ENCODE data around the gene EVA1B.

Gene EVA1B

DNA sequence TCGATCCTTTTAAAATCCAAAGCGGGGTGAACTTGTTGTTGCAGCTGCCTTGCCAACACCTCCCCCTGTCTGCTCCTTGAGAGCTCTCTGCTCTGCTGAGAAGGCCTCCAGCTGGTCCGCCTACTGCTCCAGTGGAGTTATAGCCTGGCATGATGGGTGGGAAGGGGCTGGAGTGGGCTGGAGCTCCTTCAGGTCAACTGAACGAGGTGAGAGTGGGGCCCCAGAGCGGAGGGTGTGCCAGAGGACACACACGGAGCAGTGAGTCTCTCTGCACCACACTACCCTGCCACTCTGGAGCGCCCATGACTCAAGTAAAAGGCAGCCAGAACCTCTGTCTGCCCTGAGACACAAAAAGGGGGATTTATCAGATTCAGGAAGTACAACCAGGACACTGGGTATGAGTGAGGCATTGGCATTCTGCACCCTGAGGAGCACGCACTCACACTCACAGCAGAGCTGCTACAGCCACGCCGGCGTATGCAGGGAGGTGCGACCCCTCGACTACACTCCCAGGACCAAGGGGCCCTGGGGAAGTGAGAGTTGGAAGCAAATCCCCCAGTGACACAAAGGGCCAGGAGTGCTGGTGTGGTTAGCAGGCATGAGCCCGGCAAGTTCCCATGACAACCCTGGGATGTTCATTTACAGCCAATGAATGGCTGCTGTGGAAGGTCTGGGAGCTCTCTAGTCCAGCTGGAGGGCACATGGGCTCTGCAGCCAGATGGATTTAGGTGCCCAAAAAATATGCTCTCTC lies 28.0 kb upstream of the EVA1B start:
- peaks cover 35 to 77% of the 10 kb centered on the region in 2 donors for H3K36me3 ChIP-seq (replicated peaks in 1 of 2; ENCODE audit: control insufficient read depth in 2 of 2, insufficient read depth in 2 of 2, low read length in 2 of 2)
- peaks cover 0 to 1% of the 10 kb centered on the region in 2 donors for H3K9me3 ChIP-seq (replicated peaks in 1 of 2; ENCODE audit: control insufficient read depth in 2 of 2, insufficient read depth in 1 of 2, low read depth in 1 of 2, low read length in 2 of 2)
- peak overlapping the region; percentile 59 for H2BK12ac ChIP-seq (ENCODE audit: low read length)
- H3K9ac ChIP-seq (ENCODE audit: low read depth, low read length, poor library complexity) = peak overlapping the region; percentile 54
- peak overlapping the region; percentile 64 for H2AFZ ChIP-seq (ENCODE audit: low read length)
- H3K4me2 ChIP-seq (ENCODE audit: insufficient read depth, low read length, poor library complexity, severe bottlenecking) = peak overlapping the region; percentile 32
- DNase-seq (ENCODE audit: low spot score) = peak; percentile 83
- H3K4me1 ChIP-seq (ENCODE audit: control insufficient read depth in 2 of 2, insufficient read depth in 1 of 2, low read depth in 1 of 2, low read length in 2 of 2) = peaks cover 26 to 29% of the 10 kb centered on the region in 2 donors
- peak overlapping the region; percentile 63 for H2BK15ac ChIP-seq (ENCODE audit: low read length)
- peak overlapping the region; percentile 21 for H3K23ac ChIP-seq (ENCODE audit: low read depth, low read length, poor library complexity)
- H2BK5ac ChIP-seq (ENCODE audit: low read length) = no peak overlapping the region
- no peak overlapping the region for H4K8ac ChIP-seq (ENCODE audit: low read depth, low read length)
- no peak overlapping the region for H2BK120ac ChIP-seq (ENCODE audit: low read depth, low read length)
- H3K4me3 ChIP-seq (ENCODE audit: low read length in 2 of 2) = no peak overlapping the region
- H2AK5ac ChIP-seq (ENCODE audit: low read depth, low read length) = peak overlapping the region; percentile 49
- H3K27ac ChIP-seq (replicated peaks; ENCODE audit: low read length) = peak overlapping the region; percentile 67
- WGBS, 2 donors (ENCODE audit: extremely low coverage in 2 of 2, insufficient read length in 2 of 2, insufficient replicate concordance in 1 of 2) = no CpG with 5 or more reads among the region's 14 CpGs
- no peaks in the 10 kb centered on the region for H3K79me1 ChIP-seq (ENCODE audit: low read depth, low read length)
- peak overlapping the region; percentile 82 for H3K18ac ChIP-seq (ENCODE audit: low read length)
- no peak overlapping the region for H3K14ac ChIP-seq (ENCODE audit: low read length)
- no peaks in the 10 kb centered on the region for H3K27me3 ChIP-seq (ENCODE audit: control insufficient read depth in 3 of 3, insufficient read depth in 3 of 3, low read depth in 1 of 3, low read length in 3 of 3)
- peak overlapping the region; percentile 90 for H3K4ac ChIP-seq (ENCODE audit: low read length)
- no peak overlapping the region for H4K91ac ChIP-seq (ENCODE audit: low read depth, low read length, poor library complexity)

DNA sequence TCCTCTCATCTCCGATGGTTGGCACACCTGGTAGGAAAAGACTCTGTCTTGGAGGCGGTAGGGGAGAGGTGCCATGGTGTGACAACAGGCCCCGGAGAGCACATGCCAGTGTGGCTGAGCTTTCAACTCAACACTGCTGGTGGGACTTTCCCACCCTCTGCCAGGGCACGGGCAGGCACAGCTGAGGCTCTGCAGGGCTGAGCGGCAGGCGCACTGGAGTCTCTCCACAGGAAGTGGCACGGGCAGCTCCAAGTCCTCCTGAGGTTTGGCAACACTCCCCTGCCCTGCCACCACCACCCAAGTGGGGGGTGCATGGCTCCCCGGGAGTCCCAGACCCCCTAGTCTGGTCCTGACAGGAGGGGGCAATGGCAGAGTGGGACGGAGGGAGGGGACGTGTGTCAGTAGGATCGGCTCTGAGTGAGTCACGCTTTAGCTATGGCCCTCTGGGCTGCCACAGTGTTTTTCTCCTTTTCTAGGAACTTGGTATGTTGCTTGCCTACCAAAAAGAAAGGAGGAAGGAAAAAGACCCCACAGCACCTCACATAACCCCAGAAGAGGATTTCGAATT lies 27.3 kb upstream of the EVA1B start:
- Histone ChIP-seq H2BK12ac (ENCODE audit: low read length) (no peak overlapping the region), H3K36me3 (replicated peaks in 1 of 2; ENCODE audit: control insufficient read depth in 2 of 2, insufficient read depth in 2 of 2, low read length in 2 of 2) (peaks cover 36 to 77% of the 10 kb centered on the region in 2 donors), H3K27ac (replicated peaks; ENCODE audit: low read length) (peak overlapping the region; percentile 67), H2BK120ac (ENCODE audit: low read depth, low read length) (peak overlapping the region; percentile 77), H3K4me2 (ENCODE audit: insufficient read depth, low read length, poor library complexity, severe bottlenecking) (no peak overlapping the region), H2AK5ac (ENCODE audit: low read depth, low read length) (no peak overlapping the region), H3K9me3 (replicated peaks in 1 of 2; ENCODE audit: control insufficient read depth in 2 of 2, insufficient read depth in 1 of 2, low read depth in 1 of 2, low read length in 2 of 2) (peaks cover 0 to 1% of the 10 kb centered on the region in 2 donors), H3K9ac (ENCODE audit: low read depth, low read length, poor library complexity) (peak overlapping the region; percentile 32), H3K4me3 (ENCODE audit: low read length in 2 of 2) (no peak overlapping the region), H4K8ac (ENCODE audit: low read depth, low read length) (no peak overlapping the region), H2BK15ac (ENCODE audit: low read length) (no peak overlapping the region), H3K23ac (ENCODE audit: low read depth, low read length, poor library complexity) (no peak overlapping the region), H3K4ac (ENCODE audit: low read length) (no peak overlapping the region), H3K79me1 (ENCODE audit: low read depth, low read length) (no peaks in the 10 kb centered on the region), H4K91ac (ENCODE audit: low read depth, low read length, poor library complexity) (no peak overlapping the region), H3K4me1 (ENCODE audit: control insufficient read depth in 2 of 2, insufficient read depth in 1 of 2, low read depth in 1 of 2, low read length in 2 of 2) (peaks cover 26 to 29% of the 10 kb centered on the region in 2 donors), H2BK5ac (ENCODE audit: low read length) (no peak overlapping the region), H3K27me3 (ENCODE audit: control insufficient read depth in 3 of 3, insufficient read depth in 3 of 3, low read depth in 1 of 3, low read length in 3 of 3) (no peaks in the 10 kb centered on the region), H2AFZ (ENCODE audit: low read length) (no peak overlapping the region), H3K18ac (ENCODE audit: low read length) (peak overlapping the region; percentile 86), H3K14ac (ENCODE audit: low read length) (peak overlapping the region; percentile 39)
- DNase-seq (ENCODE audit: low spot score) = no peak
- WGBS, 2 donors (ENCODE audit: extremely low coverage in 2 of 2, insufficient read length in 2 of 2, insufficient replicate concordance in 1 of 2) = no CpG with 5 or more reads among the region's 13 CpGs

DNA sequence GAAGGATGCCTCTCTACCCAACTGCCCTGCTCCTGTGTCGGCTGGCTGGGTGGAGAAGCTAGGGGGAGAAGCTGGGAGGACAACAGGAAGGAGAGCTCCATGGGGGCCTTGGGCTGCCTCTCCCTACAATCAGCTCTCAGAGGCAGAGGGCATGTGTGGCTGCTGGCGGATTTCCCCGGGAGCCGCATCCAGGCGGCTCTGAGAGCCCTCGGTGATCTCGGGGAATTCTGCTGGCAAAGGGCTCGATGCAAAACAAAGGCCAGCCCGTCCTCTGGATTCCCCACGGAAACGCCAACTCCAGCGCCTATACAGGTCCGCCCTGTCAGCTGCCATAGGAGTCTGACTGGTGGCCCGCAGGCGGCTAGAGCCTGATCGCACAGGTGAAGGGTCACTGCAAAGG lies 26.4 kb upstream of the EVA1B start:
- H3K27ac ChIP-seq (replicated peaks; ENCODE audit: low read length) = no peak overlapping the region

DNA sequence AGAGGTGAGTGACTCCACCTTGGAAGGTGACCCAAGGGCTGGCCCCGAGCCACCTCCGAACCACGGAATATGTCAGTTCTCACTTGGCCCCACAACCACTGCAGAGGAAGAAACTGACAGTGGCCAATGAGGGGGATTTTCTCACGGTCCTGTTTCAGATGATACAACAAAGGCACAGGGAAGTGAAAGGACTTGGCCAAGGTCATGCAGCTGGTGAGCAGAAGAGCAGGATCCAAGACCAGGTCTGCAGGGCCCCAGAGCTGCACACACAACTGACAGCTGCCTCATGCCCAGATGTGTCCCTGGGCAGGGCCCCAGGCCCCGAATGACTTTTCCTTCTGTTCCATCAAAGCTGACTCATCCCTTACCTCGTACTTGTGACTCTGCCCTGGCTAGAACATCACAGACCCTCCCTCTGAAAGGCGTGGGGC lies 25.8 kb upstream of the EVA1B start:
- DNase-seq (ENCODE audit: low spot score) = no peak
- Histone ChIP-seq H3K27ac (replicated peaks; ENCODE audit: low read length) (no peak overlapping the region), H2BK5ac (ENCODE audit: low read length) (peak overlapping the region; percentile 5), H2AK5ac (ENCODE audit: low read depth, low read length) (peak overlapping the region; percentile 80), H3K23ac (ENCODE audit: low read depth, low read length, poor library complexity) (no peak overlapping the region), H3K79me1 (ENCODE audit: low read depth, low read length) (peaks cover under 1% of the 10 kb centered on the region), H2BK120ac (ENCODE audit: low read depth, low read length) (no peak overlapping the region), H3K18ac (ENCODE audit: low read length) (no peak overlapping the region), H3K14ac (ENCODE audit: low read length) (no peak overlapping the region), H3K4ac (ENCODE audit: low read length) (no peak overlapping the region), H3K36me3 (replicated peaks in 1 of 2; ENCODE audit: control insufficient read depth in 2 of 2, insufficient read depth in 2 of 2, low read length in 2 of 2) (peaks cover 39 to 76% of the 10 kb centered on the region in 2 donors), H3K9ac (ENCODE audit: low read depth, low read length, poor library complexity) (peak overlapping the region; percentile 27), H4K8ac (ENCODE audit: low read depth, low read length) (no peak overlapping the region), H2BK12ac (ENCODE audit: low read length) (peak overlapping the region; percentile 31), H2AFZ (ENCODE audit: low read length) (no peak overlapping the region), H3K9me3 (replicated peaks in 1 of 2; ENCODE audit: control insufficient read depth in 2 of 2, insufficient read depth in 1 of 2, low read depth in 1 of 2, low read length in 2 of 2) (peaks cover 0 to 1% of the 10 kb centered on the region in 2 donors), H3K4me3 (ENCODE audit: low read length in 2 of 2) (no peak overlapping the region), H2BK15ac (ENCODE audit: low read length) (no peak overlapping the region), H3K4me1 (ENCODE audit: control insufficient read depth in 2 of 2, insufficient read depth in 1 of 2, low read depth in 1 of 2, low read length in 2 of 2) (peaks cover 26 to 29% of the 10 kb centered on the region in 2 donors), H4K91ac (ENCODE audit: low read depth, low read length, poor library complexity) (no peak overlapping the region), H3K4me2 (ENCODE audit: insufficient read depth, low read length, poor library complexity, severe bottlenecking) (no peak overlapping the region), H3K27me3 (ENCODE audit: control insufficient read depth in 3 of 3, insufficient read depth in 3 of 3, low read depth in 1 of 3, low read length in 3 of 3) (no peaks in the 10 kb centered on the region)
- WGBS, 2 donors (ENCODE audit: extremely low coverage in 2 of 2, insufficient read length in 2 of 2, insufficient replicate concordance in 1 of 2) = no CpG with 5 or more reads among the region's 7 CpGs

More for the DNA sequence above, 26.4 kb upstream of the EVA1B start:
- H2BK120ac ChIP-seq (ENCODE audit: low read depth, low read length) = peak overlapping the region; percentile 3
- DNase-seq (ENCODE audit: low spot score) = no peak
- no peak overlapping the region for H2BK15ac ChIP-seq (ENCODE audit: low read length)
- peaks cover 26 to 29% of the 10 kb centered on the region in 2 donors for H3K4me1 ChIP-seq (ENCODE audit: control insufficient read depth in 2 of 2, insufficient read depth in 1 of 2, low read depth in 1 of 2, low read length in 2 of 2)
- H2AK5ac ChIP-seq (ENCODE audit: low read depth, low read length) = peak overlapping the region; percentile 93
- H3K4ac ChIP-seq (ENCODE audit: low read length) = no peak overlapping the region
- H4K8ac ChIP-seq (ENCODE audit: low read depth, low read length) = no peak overlapping the region
- H4K91ac ChIP-seq (ENCODE audit: low read depth, low read length, poor library complexity) = peak overlapping the region; percentile 25
- WGBS, 2 donors (ENCODE audit: extremely low coverage in 2 of 2, insufficient read length in 2 of 2, insufficient replicate concordance in 1 of 2) = no CpG with 5 or more reads among the region's 16 CpGs
- H3K4me3 ChIP-seq (ENCODE audit: low read length in 2 of 2) = no peak overlapping the region
- no peak overlapping the region for H3K23ac ChIP-seq (ENCODE audit: low read depth, low read length, poor library complexity)
- H3K14ac ChIP-seq (ENCODE audit: low read length) = peak overlapping the region; percentile 58
- H3K9me3 ChIP-seq (replicated peaks in 1 of 2; ENCODE audit: control insufficient read depth in 2 of 2, insufficient read depth in 1 of 2, low read depth in 1 of 2, low read length in 2 of 2) = peaks cover 0 to 1% of the 10 kb centered on the region in 2 donors
- H2BK12ac ChIP-seq (ENCODE audit: low read length) = no peak overlapping the region
- H3K18ac ChIP-seq (ENCODE audit: low read length) = peak overlapping the region; percentile 46
- H3K36me3 ChIP-seq (replicated peaks in 1 of 2; ENCODE audit: control insufficient read depth in 2 of 2, insufficient read depth in 2 of 2, low read length in 2 of 2) = peaks cover 39 to 76% of the 10 kb centered on the region in 2 donors
- H2BK5ac ChIP-seq (ENCODE audit: low read length) = peak overlapping the region; percentile 5
- H3K79me1 ChIP-seq (ENCODE audit: low read depth, low read length) = no peaks in the 10 kb centered on the region
- no peak overlapping the region for H2AFZ ChIP-seq (ENCODE audit: low read length)
- H3K9ac ChIP-seq (ENCODE audit: low read depth, low read length, poor library complexity) = peak overlapping the region; percentile 27
- no peaks in the 10 kb centered on the region for H3K27me3 ChIP-seq (ENCODE audit: control insufficient read depth in 3 of 3, insufficient read depth in 3 of 3, low read depth in 1 of 3, low read length in 3 of 3)
- no peak overlapping the region for H3K4me2 ChIP-seq (ENCODE audit: insufficient read depth, low read length, poor library complexity, severe bottlenecking)
